Ishikawa (cell line): ENCODE results near the gene TLE5.

ENCODE experiments used
- CEBPB ChIP-seq: IDR thresholded peaks from 2 replicates; pipeline ENCODE4 v1.6.1; 2012
- CREB1 ChIP-seq: IDR thresholded peaks from 2 replicates; pipeline ENCODE4 v1.6.1; 2012; ENCODE audit warnings: low read depth
- EGR1 ChIP-seq: IDR thresholded peaks from 2 replicates; pipeline ENCODE4 v1.6.1; 2012
- EP300 ChIP-seq: IDR thresholded peaks from 2 replicates; pipeline ENCODE4 v1.6.1; 2012; ENCODE audit warnings: borderline replicate concordance
- FOXM1 ChIP-seq: IDR thresholded peaks from 2 replicates; pipeline ENCODE4 v1.6.1; 2012; ENCODE audit warnings: low read depth, borderline replicate concordance
- MAX ChIP-seq: IDR thresholded peaks from 2 replicates; pipeline ENCODE4 v1.6.1; 2012
- NFIC ChIP-seq: IDR thresholded peaks from 2 replicates; pipeline ENCODE4 v1.6.1; 2012
- RAD21 ChIP-seq: IDR thresholded peaks from 2 replicates; pipeline ENCODE4 v1.6.1; 2012; ENCODE audit warnings: low read depth
- REST ChIP-seq: IDR thresholded peaks from 2 replicates; pipeline ENCODE4 v1.6.1; 2012; ENCODE audit warnings: low read depth, mild to moderate bottlenecking
- TAF1 ChIP-seq: IDR thresholded peaks from 2 replicates; pipeline ENCODE4 v1.6.1; 2012; ENCODE audit warnings: low read depth, mild to moderate bottlenecking
- TCF12 ChIP-seq: IDR thresholded peaks from 2 replicates; pipeline ENCODE4 v1.6.1; 2012; ENCODE audit warnings: low read depth
- TEAD4 ChIP-seq: IDR thresholded peaks from 2 replicates; pipeline ENCODE4 v1.6.1; 2012
- YY1 ChIP-seq: IDR thresholded peaks from 2 replicates; pipeline ENCODE4 v1.6.1; 2012; ENCODE audit warnings: low read depth
- ZBTB7A ChIP-seq: IDR thresholded peaks from 2 replicates; pipeline ENCODE4 v1.6.1; 2012; ENCODE audit warnings: low read depth
- TF ChIP-seq, protein P1 (sequence below): IDR thresholded peaks from 2 replicates; pipeline ENCODE4 v1.6.1; 2012

Gene TLE5

DNA sequence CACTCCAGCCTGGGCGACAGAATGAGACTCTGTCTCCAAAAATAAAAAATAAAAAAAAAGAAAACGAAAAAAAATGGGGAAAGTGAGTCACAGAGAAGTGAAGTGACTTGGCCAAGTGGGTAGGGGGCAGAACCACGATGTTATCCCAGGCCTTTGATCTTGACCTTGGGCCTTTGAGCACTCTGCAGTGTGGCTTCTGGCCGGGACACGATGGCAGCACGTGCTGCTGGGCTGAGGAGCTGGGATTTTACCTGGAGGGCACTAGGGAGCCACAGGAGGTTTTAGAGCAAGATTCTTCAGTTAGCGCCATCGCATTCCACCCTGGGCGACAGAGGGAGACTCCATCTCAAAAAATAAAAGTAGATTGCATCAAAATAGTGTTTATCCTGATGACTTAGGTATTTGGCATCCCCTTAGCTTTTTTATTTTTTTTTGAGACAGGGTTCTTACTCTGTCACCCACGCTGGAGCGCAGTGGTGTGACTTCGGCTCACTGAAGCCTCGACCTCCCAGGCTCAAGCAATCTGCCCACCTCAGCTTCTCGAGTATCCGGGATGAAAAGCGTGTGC lies 4.3 kb upstream of the TLE5 start:
- TF ChIP-seq YY1 (no peak), NFIC (no peak), RAD21 (no peak), FOXM1 (no peak), ZBTB7A (no peak), TEAD4 (no peak), CREB1 (no peak), REST (no peak), MAX (no peak), CEBPB (no peak), EGR1 (no peak), TAF1 (no peak), TCF12 (no peak), EP300 (no peak)
- TF ChIP-seq, protein P1, sequence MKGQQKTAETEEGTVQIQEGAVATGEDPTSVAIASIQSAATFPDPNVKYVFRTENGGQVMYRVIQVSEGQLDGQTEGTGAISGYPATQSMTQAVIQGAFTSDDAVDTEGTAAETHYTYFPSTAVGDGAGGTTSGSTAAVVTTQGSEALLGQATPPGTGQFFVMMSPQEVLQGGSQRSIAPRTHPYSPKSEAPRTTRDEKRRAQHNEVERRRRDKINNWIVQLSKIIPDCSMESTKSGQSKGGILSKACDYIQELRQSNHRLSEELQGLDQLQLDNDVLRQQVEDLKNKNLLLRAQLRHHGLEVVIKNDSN = no peak

DNA sequence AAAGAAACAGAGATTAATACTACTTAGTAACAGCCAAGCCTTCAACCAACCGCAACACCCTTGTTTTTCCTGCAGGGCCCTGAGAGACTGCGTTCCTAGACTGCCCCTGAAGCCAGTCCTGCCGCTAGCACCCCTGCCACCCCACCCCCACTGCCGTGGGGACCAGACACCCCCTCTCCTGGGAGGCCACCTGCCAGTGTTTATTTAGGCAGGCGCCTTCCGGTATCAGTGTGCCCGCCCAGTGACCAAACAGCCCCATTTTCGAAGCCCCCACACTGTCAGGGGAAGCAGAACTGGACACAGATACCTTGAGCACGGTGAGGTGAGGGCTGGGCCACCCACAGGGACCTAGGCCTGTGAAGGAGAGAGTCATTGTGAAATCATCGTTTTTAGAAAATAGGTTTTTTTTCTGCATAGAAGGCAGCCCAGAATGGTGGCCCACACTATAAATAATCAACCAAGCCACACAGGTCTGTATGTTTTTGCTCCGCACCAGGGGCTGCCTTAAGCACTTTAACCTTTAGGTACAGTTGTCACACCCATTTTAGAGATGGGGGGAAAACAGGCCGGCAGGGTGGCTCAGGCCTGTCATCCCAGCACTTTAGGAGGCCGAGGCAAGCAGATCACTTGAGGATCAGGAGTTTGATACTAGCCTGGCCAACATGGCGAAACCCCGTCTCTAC lies 3.5 kb upstream of the TLE5 start:
- TF ChIP-seq NFIC (no peak), TEAD4 (no peak), MAX (no peak), RAD21 (no peak), YY1 (no peak), CREB1 (no peak), ZBTB7A (no peak), CEBPB (no peak), TAF1 (no peak), EP300 (no peak), FOXM1 (no peak)

DNA sequence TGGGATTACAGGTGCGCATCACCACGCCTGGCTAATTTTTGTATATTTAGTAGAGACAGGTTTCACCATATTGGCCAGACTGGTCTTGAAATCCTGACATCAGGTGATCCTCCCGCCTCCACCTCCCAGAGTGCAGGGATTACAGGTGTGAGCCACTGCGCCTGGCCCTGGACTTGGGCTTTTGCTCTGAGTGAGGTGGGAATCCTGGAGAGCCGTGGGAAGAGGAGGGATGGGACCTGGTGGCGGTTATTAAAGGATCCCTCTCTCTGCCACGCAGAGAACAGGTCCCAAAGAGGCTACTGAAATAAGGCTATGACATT lies 1.7 kb upstream of the TLE5 start:
- TF ChIP-seq, protein P1 = no peak
- TF ChIP-seq CEBPB (no peak), TAF1 (no peak), FOXM1 (no peak), REST (no peak), CREB1 (no peak), TCF12 (no peak), ZBTB7A (no peak), TEAD4 (no peak), RAD21 (no peak), YY1 (no peak), EP300 (no peak), MAX (no peak), EGR1 (no peak), NFIC (no peak)

DNA sequence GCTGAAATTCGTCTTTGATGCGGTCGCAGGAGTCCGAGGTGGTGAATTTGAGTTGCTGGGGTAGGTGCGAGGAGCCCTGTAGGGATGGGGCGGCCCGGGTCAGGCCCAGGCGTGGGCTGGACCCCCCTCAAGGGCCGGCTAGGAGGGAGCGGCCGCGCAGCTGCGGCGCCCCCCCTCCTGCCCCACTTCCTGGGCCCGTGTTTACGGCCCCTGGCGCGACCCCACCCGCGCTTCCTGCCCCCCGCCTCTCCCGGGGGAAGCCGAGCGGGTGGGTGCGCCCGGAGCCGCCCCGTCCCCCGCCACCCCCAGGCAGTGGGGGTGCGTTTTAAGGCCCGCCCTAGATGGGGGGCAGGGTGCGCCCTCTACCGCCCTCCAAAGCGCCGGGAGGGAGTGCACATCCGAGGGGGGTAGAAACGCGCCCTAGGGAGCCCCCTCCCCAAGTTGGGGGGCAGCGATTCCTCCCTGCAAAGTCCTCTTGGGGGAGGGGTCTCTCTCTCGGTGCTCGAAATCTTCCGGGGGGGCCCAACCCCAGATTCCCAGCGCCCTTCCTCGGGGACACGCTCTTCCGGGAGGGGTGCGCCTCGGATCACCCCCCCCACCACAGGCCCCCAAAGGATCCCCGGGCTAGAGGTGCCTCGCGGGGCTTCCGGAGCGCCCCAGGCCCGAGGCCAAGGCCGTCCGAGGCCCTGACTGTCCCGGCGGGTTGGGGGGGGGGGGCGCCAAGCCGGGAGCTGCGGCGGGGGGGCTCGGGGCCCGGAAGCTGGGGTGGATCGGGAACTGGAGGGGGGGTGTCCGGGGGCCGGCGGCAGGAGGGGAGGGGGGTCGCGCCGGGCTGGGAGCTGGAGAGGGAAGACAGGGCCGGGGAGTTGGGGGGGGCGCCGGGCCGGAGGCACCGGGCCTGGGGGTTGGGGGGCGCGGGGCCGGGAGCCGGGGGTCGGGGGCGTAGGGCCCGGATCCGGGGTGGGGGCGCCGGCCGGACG lies 823 bp downstream of the TLE5 start:
- peak; percentile 96 for TF ChIP-seq ZBTB7A
- TF ChIP-seq TEAD4 = no peak
- peak; percentile 33; the same call in 1 of the 2 replicates for TF ChIP-seq TCF12
- TF ChIP-seq TAF1 = peak; percentile 21; the same call in 1 of the 2 replicates
- no peak for TF ChIP-seq FOXM1
- no peak; the same call in 1 of the 2 replicates for TF ChIP-seq EP300
- no peak for TF ChIP-seq YY1
- peak; percentile 72 for TF ChIP-seq EGR1
- TF ChIP-seq REST = no peak
- TF ChIP-seq CREB1 = no peak
